ENCODE results near the gene OLIG3. TPM values are rescaled to one million over a fixed set of nuclear protein-coding genes. Genes with fewer than 3 reads are reported as not detected.

Gene OLIG3
- total RNA-seq, 1 donor from 2014 or later = not detected

DNA sequence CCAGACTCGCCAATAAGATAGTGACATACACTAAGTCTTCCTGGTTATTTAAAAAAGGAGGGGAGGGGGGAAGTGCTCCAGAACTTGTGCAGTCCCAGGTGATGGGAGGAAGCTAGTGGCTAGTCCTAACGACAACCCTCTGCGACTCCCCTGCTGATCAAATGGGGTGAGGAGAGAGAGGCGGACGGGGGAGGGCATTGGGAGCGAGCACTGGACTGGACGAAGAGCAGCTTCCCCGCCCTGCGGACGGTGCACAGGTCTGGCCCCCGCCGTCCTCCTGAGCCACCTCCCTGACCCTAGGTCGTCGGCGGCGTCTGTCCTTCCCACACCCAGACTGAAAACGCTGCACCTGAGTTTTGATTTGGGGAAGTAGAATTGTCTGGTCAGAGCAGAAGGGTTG lies 2.2 kb upstream of the OLIG3 start:
- DNase-seq (ENCODE audit: low spot score) = no peak

- no peak for DNase-seq (ENCODE audit: low spot score)
Observed at GRCh38 chr6:137495703-137496336, 1.6 kb upstream of the OLIG3 start.

GRCh38 chr6:137494988-137495702 lies 951 bp upstream of the OLIG3 start:
- DNase-seq (ENCODE audit: low spot score) = no peak

DNA sequence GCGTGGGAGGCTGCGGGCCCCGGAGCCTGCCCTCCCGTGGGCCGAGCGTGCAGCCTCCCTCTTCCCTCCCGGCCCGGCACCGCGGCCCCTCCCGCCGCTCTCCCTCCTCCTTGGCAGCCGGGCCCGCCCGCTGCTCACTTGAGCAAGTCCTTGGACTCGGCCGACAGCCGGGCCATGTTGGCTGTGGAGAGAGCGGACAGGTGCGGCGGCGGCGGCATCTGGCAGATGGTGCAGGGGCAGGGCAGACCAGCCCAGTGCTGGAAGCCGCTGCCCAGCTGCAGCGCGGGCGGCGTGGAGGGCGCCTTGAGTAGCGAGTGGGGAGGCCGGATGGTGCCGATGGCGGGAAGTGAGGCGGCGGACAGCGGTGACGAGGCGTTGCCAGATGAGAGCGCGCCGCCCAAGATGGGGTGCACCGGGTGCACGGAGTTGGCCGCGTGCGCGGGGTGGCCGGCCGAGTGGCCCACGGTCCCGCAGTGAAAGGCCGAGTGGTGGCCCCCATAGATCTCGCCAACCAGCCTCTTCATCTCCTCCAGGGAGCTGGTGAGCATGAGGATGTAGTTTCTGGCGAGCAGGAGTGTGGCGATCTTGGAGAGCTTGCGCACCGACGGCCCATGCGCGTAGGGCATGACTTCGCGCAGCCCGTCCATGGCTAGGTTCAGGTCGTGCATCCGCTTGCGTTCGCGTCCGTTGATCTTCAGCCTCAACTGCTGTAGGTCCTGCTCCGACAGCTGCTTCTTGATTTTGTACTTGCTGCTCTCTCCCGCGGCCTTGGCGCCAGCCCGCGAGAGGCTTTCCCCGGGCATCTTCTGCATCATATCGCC lies 766 bp downstream of the OLIG3 start:
- DNase-seq (ENCODE audit: low spot score) = no peak

GRCh38 chr6:137492289-137493217 lies 1.6 kb downstream of the OLIG3 start:
- DNase-seq (ENCODE audit: low spot score) = no peak

- DNase-seq (ENCODE audit: low spot score) = no peak
Observed at GRCh38 chr6:137491478-137491877, 2.7 kb downstream of the OLIG3 start.

DNA sequence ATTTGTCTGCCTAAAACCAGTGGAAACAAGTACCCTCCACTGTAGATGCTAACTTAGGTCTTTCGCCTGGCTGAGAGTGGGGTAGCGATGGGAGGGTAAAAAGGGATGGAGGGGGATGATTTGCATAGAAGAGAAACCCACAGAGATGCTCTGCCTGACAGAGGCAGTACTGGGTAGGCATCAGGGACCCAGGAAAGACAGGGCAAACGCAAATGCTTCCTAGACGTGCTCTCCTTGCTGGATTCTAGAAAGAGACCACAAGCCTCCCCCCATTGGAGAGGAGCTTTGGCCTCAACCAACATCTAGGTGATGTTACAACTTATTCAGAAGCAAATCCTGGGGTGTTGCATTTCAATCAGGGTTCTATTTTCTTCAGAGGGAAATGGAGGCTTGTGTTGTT lies 3.2 kb downstream of the OLIG3 start:
- DNase-seq (ENCODE audit: low spot score) = no peak

DNA sequence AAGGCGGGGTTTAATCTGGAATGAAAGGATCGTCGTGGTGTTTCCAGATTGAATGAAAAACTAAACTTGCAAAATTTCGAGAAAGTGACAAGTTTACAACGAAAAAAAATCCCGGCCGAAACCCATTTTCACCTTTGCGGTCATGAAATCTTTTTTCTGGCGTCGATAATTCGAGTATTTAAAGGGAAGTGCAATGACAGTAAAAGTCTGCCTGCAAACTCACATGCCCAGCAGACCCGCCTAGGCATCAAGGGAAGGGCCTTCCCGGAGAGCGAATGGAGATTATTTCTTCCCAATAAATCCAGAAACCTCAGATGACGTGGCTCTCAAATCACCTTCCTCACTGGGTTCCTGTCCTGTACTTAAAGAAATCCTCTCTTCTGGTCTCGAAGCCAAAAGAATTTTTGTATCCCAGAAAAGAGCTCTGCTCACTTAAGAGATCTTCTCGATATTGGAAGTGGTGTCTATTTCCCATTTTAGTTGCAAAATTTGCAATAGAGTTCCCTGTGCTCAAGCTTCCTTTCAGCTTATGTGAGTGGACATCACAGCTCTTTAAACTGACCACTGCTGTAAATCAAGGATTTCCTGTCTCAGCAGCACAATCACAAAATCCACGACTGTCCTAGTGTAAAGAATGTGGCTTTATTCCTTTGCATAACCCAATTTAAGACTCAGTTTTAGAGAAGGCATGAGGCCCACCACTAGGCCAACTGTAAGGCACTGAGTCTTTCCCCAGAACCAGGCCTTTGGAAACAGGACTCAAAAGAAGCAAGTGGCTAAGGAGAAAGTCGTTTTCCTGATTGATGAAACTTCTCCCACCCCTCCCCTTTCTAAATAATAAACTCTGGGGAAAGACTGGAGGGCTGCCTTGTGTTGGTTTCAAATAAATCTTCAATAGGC lies 3.9 kb downstream of the OLIG3 start:
- DNase-seq (ENCODE audit: low spot score) = no peak

DNA sequence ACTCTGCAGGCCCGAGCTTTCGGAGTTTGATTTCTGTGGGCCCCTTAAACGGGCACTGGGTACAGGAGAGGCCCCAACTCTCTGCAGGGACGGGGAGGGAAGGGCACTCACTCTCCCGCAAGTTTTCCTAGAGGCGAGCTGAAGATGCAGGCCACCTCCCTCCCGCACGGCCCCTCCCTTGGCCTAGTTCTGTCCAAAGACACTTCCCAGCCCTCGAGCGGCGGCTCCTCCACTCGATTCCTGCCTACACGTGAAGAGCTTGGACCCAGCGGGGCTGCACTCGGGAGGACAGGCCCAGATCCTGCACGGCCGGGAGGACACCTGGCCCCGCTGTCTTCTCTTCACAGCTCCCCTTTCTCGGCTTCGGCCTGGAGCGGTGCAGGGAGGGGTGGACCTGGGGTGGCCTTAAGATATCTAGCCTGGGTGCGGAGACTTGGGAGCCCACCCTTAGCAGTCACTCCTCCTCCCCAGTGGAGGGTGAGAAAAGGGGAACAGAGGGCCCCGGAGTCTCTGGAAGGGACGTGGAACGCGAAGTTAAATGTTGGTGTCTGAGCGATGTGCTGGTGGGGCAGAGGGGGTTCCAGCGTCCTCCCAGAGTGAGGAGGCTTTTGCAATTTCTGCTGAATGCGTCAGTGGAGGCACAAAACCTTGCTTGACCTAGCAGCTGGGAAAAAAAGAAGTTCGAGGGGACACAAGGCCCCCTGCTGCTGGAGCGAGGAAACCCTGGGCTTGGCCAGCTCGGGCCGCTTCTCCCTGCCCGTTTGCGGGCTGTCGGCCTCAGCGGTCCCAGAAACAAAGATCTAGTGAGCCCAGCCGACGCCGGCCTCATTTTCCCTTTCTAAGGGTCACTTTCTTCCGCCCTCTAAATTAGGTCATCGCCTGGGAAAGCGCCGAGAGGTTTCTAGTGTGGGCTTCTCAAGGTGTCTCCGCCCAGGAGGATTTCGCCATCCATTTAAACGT lies 4.9 kb downstream of the OLIG3 start:
- no peak for DNase-seq (ENCODE audit: low spot score)

DNA sequence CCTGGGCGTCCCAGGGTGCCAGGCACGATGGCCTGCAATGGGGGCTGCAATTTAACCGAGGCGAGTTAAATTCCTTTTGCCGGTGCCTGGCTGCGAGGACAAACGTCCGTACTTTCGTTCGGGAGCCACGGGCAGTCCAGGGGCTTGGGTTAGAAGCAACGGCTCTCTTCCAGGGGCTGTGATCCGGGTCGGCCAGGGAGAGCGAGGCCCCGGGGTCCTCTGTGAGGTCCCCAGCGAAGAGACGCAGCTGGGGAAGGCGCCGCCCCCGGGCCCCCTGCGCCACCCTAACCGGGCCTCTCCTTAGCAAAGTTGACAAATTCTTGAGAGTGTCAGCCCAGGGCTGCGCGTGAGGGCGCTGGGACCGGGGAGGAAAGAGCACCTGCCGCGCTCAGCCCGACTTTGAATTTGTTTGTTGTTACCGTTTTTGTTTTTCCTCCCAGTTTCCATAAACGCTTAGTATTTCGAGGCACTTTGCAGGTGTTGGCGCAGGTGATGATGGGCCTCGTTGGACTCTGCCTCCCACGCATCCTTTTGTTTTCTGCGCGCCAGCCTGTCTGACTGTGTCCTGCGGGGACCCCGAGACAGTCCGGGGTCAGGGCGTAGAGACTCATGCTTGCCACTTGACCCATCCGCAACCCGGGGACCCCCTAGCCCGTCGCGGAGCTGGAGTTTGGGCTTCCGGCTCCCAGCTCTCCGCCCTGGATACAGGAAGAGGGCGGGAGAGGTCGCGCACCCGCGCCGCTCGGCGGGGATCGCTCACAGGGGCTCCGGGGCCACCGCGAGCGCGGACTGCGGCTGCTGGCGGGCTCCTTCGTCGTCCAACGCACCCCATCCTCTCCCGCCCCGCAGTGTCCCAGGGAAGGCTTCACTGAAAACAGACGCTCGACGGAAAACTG lies 5.8 kb downstream of the OLIG3 start:
- DNase-seq (ENCODE audit: low spot score) = no peak

- no peak for DNase-seq (ENCODE audit: low spot score)
Observed at GRCh38 chr6:137487869-137488149, 6.4 kb downstream of the OLIG3 start.

- no peak for DNase-seq (ENCODE audit: low spot score)
Observed at GRCh38 chr6:137487181-137487868, 6.9 kb downstream of the OLIG3 start.

DNA sequence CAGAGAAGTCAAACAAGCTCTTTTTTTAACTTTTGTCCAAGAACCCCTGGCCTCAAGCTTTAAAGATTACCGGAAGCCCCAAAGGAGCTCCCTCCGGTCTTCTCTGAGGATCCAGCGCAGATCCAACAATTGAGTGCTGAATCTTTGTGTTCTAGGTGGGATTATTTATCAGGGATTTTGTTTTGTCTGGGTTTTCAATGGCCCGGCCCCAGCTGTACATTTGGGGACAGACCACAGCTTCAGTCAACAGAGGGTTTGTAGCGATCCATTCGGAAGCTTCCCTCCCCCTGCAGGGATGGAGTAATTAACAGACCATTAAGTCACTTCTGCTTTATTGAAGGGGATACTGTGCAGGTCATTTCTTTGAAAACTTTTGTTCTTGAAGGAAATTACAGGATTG lies 7.8 kb downstream of the OLIG3 start:
- DNase-seq (ENCODE audit: low spot score) = no peak

DNA sequence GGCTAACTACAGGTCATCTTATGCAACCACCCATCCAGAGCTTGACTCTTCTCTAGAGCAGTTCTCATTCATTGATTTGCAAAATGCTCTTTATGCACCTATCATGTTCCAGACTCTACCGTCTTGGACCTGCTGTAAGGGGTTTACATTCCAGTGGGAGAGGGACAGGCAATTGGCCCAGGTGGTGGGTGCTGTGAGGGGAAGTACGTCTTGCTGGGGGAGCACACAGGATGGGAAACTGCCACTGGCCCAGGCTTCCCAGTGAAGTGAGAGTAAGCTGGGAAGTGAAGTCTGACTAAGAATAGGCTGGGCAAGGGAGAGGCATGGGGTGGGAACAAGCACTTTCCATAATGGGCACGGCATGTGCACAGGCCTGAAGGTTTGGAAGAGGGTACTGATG lies 13.8 kb downstream of the OLIG3 start:
- DNase-seq (ENCODE audit: low spot score) = no peak

- DNase-seq (ENCODE audit: low spot score) = no peak
Observed at GRCh38 chr6:137475103-137475502, 19.1 kb downstream of the OLIG3 start.

GRCh38 chr6:137473598-137473997 lies 20.6 kb downstream of the OLIG3 start:
- DNase-seq (ENCODE audit: low spot score) = no peak

DNA sequence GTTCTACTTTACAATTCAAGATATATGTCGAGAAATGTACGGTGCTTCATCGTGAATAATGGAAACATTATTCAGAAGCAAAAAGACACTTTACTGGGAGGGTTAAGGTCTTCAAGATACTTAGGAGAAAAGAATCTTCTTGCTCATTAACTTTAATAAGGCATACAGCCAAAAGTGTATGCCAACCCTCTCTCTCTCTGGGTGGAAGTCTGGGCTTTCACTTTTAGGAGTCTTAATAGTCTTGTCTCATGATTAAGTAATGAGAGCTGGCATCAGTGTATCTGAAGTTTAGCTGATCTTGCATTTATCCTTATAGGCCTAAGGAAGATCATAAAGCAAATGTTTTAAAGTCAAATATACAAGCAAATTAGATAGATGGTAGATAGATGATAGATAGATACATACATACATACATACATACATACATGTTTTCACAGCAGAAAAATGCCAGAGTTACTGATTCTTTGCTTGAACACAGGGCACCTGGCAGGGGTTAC lies 21.5 kb downstream of the OLIG3 start:
- no peak for DNase-seq (ENCODE audit: low spot score)

- no peak for DNase-seq (ENCODE audit: low spot score)
Observed at GRCh38 chr6:137471986-137472385, 22.2 kb downstream of the OLIG3 start.

Measured in mucosa of gallbladder (tissue), 1 donor.